Measurements from ENCODE around the gene ERG28. TPM values are rescaled to one million over a fixed set of nuclear protein-coding genes. Genes with fewer than 3 reads are reported as not detected.

Gene ERG28
- total RNA-seq, 3 donors from 2014 or later (not counting 1 experiment from before 2014, with no cell fraction given): 10.5 to 11.1 (median 10.9) TPM

DNA sequence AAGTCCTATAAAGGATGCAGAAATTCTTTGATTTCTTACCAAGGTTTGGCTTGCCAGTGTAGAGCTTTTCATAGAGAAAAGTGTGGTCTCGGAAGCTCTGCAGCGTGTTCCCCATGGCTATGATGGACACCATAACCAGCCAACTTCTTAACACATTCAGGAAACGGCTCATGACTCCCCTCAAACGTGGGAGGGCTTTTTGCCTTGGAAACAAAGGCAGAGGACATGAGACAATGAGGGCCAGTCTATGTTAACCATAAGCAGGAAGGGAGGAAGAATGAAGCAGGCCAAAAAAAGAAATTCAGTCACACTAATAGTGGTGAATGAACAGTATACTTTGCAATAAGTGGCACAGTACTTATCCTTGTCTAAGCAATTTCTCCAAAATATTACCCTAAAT lies 3.3 kb downstream of the ERG28 start:
- TF ChIP-seq, protein P1, sequence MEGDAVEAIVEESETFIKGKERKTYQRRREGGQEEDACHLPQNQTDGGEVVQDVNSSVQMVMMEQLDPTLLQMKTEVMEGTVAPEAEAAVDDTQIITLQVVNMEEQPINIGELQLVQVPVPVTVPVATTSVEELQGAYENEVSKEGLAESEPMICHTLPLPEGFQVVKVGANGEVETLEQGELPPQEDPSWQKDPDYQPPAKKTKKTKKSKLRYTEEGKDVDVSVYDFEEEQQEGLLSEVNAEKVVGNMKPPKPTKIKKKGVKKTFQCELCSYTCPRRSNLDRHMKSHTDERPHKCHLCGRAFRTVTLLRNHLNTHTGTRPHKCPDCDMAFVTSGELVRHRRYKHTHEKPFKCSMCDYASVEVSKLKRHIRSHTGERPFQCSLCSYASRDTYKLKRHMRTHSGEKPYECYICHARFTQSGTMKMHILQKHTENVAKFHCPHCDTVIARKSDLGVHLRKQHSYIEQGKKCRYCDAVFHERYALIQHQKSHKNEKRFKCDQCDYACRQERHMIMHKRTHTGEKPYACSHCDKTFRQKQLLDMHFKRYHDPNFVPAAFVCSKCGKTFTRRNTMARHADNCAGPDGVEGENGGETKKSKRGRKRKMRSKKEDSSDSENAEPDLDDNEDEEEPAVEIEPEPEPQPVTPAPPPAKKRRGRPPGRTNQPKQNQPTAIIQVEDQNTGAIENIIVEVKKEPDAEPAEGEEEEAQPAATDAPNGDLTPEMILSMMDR (IDR thresholded peaks at IDR 0.05): no peak
- Histone ChIP-seq H3K9me3 (ENCODE audit: control insufficient read depth, insufficient read depth, low read length) (no peaks in the 10 kb centered on the region), H3K4me1 (ENCODE audit: control insufficient read depth, insufficient read depth, low read length) (peaks cover 10% of the 10 kb centered on the region), H3K4me3 (ENCODE audit: low read length) (no peak overlapping the region), H3K36me3 (ENCODE audit: control insufficient read depth, insufficient read depth, low read length) (peaks cover 22% of the 10 kb centered on the region), H3K27me3 (ENCODE audit: control insufficient read depth, insufficient read depth, low read length) (no peaks in the 10 kb centered on the region), H3K27ac (ENCODE audit: low read length) (no peak overlapping the region)
- intact Hi-C loops (cut with micrococcal nuclease): no loop called here
- Mint-ChIP-seq H3K27me3 (ENCODE audit: low read depth in 2 of 2) (no peaks in the 10 kb centered on the region), H3K4me1 (peaks cover 20 to 24% of the 10 kb centered on the region in 2 donors), H3K4me3 (no peak overlapping the region), H3K27ac (peak overlapping the region in 1 of 2 donors; percentile 25), H3K9me3 (no peaks in the 10 kb centered on the region), H3K36me3 (no peaks in the 10 kb centered on the region)
- DNase-seq (no peak), ATAC-seq (no peak)
- WGBS (ENCODE audit: insufficient coverage): 94% methylated on average over 3 of the region's 4 CpGs

GRCh38 chr14:75655235-75655634 lies 5.4 kb downstream of the ERG28 start:
- WGBS (ENCODE audit: insufficient coverage): 0% methylated on average over 1 of the region's 1 CpG
- Mint-ChIP-seq H3K27ac (peak overlapping the region in 1 of 2 donors; percentile 72), H3K9me3 (no peaks in the 10 kb centered on the region), H3K4me1 (peaks cover 13 to 16% of the 10 kb centered on the region in 2 donors), H3K36me3 (peaks cover 12% of the 10 kb centered on the region), H3K4me3 (no peak overlapping the region), H3K27me3 (ENCODE audit: low read depth in 2 of 2) (no peaks in the 10 kb centered on the region)
- intact Hi-C loops (cut with micrococcal nuclease): no loop called here
- DNase-seq: no peak
- H3K4me1 ChIP-seq (ENCODE audit: control insufficient read depth, insufficient read depth, low read length): peaks cover 5% of the 10 kb centered on the region
- H3K4me3 ChIP-seq (ENCODE audit: low read length): no peak overlapping the region
- H3K9me3 ChIP-seq (ENCODE audit: control insufficient read depth, insufficient read depth, low read length): no peaks in the 10 kb centered on the region
- no peak overlapping the region for H3K27ac ChIP-seq (ENCODE audit: low read length)
- ATAC-seq: no peak
- TF ChIP-seq, protein P1 (IDR thresholded peaks at IDR 0.05): no peak
- H3K36me3 ChIP-seq (ENCODE audit: control insufficient read depth, insufficient read depth, low read length): peaks cover 42% of the 10 kb centered on the region
- no peaks in the 10 kb centered on the region for H3K27me3 ChIP-seq (ENCODE audit: control insufficient read depth, insufficient read depth, low read length)

GRCh38 chr14:75654127-75654732 lies 6.4 kb downstream of the ERG28 start:
- WGBS (ENCODE audit: insufficient coverage): 15% methylated on average over 4 of the region's 4 CpGs
- H3K27me3 Mint-ChIP-seq (ENCODE audit: low read depth in 2 of 2): no peaks in the 10 kb centered on the region
- Histone ChIP-seq H3K36me3 (ENCODE audit: control insufficient read depth, insufficient read depth, low read length) (peaks cover 52% of the 10 kb centered on the region), H3K4me3 (ENCODE audit: low read length) (no peak overlapping the region), H3K9me3 (ENCODE audit: control insufficient read depth, insufficient read depth, low read length) (no peaks in the 10 kb centered on the region), H3K4me1 (ENCODE audit: control insufficient read depth, insufficient read depth, low read length) (no peaks in the 10 kb centered on the region), H3K27ac (ENCODE audit: low read length) (no peak overlapping the region), H3K27me3 (ENCODE audit: control insufficient read depth, insufficient read depth, low read length) (no peaks in the 10 kb centered on the region)
- no peak overlapping the region for H3K4me3 Mint-ChIP-seq
- TF ChIP-seq, protein P1 (IDR thresholded peaks at IDR 0.05): peak; percentile 95
- intact Hi-C loops (cut with micrococcal nuclease): loop anchor here (1.0 kb wide), 2 partner anchors 77 to 522 kb away; no protein-coding TSS in a partner anchor
- peaks cover 6 to 7% of the 10 kb centered on the region in 2 donors for H3K4me1 Mint-ChIP-seq
- H3K9me3 Mint-ChIP-seq: no peaks in the 10 kb centered on the region
- ATAC-seq (peak; percentile 91 to 98 (median 96)), DNase-seq (peak; percentile 72 to 87)
- H3K27ac Mint-ChIP-seq: peak overlapping the region in 1 of 2 donors; percentile 72
- peaks cover 22% of the 10 kb centered on the region for H3K36me3 Mint-ChIP-seq

GRCh38 chr14:75653563-75653962 lies 7.1 kb downstream of the ERG28 start:
- intact Hi-C loops (cut with micrococcal nuclease): no loop called here
- H3K4me3 Mint-ChIP-seq: no peak overlapping the region
- DNase-seq (no peak), ATAC-seq (no peak)
- H3K4me1 Mint-ChIP-seq: peaks cover 2% of the 10 kb centered on the region in 2 donors
- Histone ChIP-seq H3K4me3 (ENCODE audit: low read length) (no peak overlapping the region), H3K36me3 (ENCODE audit: control insufficient read depth, insufficient read depth, low read length) (peaks cover 57% of the 10 kb centered on the region), H3K27ac (ENCODE audit: low read length) (no peak overlapping the region), H3K4me1 (ENCODE audit: control insufficient read depth, insufficient read depth, low read length) (no peaks in the 10 kb centered on the region), H3K9me3 (ENCODE audit: control insufficient read depth, insufficient read depth, low read length) (no peaks in the 10 kb centered on the region), H3K27me3 (ENCODE audit: control insufficient read depth, insufficient read depth, low read length) (no peaks in the 10 kb centered on the region)
- H3K9me3 Mint-ChIP-seq: no peaks in the 10 kb centered on the region
- TF ChIP-seq, protein P1 (IDR thresholded peaks at IDR 0.05): no peak
- H3K27ac Mint-ChIP-seq: no peak overlapping the region
- WGBS (ENCODE audit: insufficient coverage): no CpG with 5 or more reads among the region's 1 CpG
- no peaks in the 10 kb centered on the region for H3K27me3 Mint-ChIP-seq (ENCODE audit: low read depth in 2 of 2)
- H3K36me3 Mint-ChIP-seq: peaks cover 22% of the 10 kb centered on the region
